Spleen (tissue), 11 donors: ENCODE data around the gene DNHD1. TPM values are rescaled to one million over a fixed set of nuclear protein-coding genes. Genes with fewer than 3 reads are reported as not detected.

Source experiments
- DNase-seq: peaks from one replicate; pipeline ENCODE4 v3.0.0-alpha.2; 2020
- H3K27ac ChIP-seq, 8 donors: fragments of 200-600 bp; sonication (generic) in 7 of 8; 1 replicate in 4 of 8; 2 replicates in 4 of 8; pipeline versions ENCODE4 v1.5.0 to v1.8.0; 2016 to 2021; ENCODE audit warnings: inconsistent platforms in 4 of 8, mild to moderate bottlenecking in 4 of 8, moderate library complexity in 1 of 8
- H3K27me3 ChIP-seq, 7 donors: fragments of 200-600 bp; sonication (generic) in 6 of 7; replicated peaks in 1 of 7; 1 replicate in 4 of 7; 2 replicates in 3 of 7; pipeline versions ENCODE4 v1.5.0 to v1.8.0; 2016 to 2021; ENCODE audit warnings: inconsistent platforms in 3 of 7, mild to moderate bottlenecking in 1 of 7
- H3K36me3 ChIP-seq, 6 donors: fragments of 200-600 bp; sonication (generic) in 5 of 6; 1 replicate in 4 of 6; 2 replicates in 2 of 6; pipeline versions ENCODE4 v1.5.0 to v1.8.0; 2016 to 2021; ENCODE audit warnings: inconsistent platforms in 2 of 6
- H3K4me1 ChIP-seq, 6 donors: fragments of 200-600 bp; sonication (generic) in 5 of 6; 1 replicate in 3 of 6; 2 replicates in 3 of 6; pipeline versions ENCODE4 v1.5.0 to v1.8.0; 2016 to 2021; ENCODE audit warnings: inconsistent platforms in 3 of 6
- H3K4me3 ChIP-seq, 8 donors: fragments of 200-600 bp; sonication (generic) in 7 of 8; 1 replicate in 4 of 8; 2 replicates in 4 of 8; pipeline versions ENCODE4 v1.5.0 to v1.8.0; 2016 to 2021; ENCODE audit warnings: inconsistent platforms in 4 of 8, mild to moderate bottlenecking in 4 of 8, moderate library complexity in 2 of 8
- H3K9me3 ChIP-seq, 8 donors: fragments of 200-600 bp; sonication (generic) in 7 of 8; 1 replicate in 4 of 8; 2 replicates in 4 of 8; pipeline versions ENCODE4 v1.5.0 to v1.8.0; 2016 to 2021; ENCODE audit warnings: inconsistent platforms in 4 of 8
- CTCF ChIP-seq, 11 experiments: fragments of 200-600 bp in 7 of 11; fragments of 450-650 bp in 4 of 11; sonication (generic) in 4 of 11; IDR thresholded peaks in 8 of 11; conservative IDR thresholded peaks in 3 of 11; 1 replicate in 7 of 11; 2 replicates in 4 of 11; pipeline versions ENCODE4 v1.4.0 to v1.8.0; 2016 to 2021; ENCODE audit warnings: antibody characterized with exemption in 11 of 11, inconsistent platforms in 4 of 11, mild to moderate bottlenecking in 1 of 11
- POLR2A ChIP-seq, 3 donors: fragments of 450-650 bp; IDR thresholded peaks; one replicate each; pipeline ENCODE4 v1.5.1; 2017; ENCODE audit warnings: antibody characterized with exemption in 3 of 3, mild to moderate bottlenecking in 1 of 3
- POLR2AphosphoS5 ChIP-seq, 3 donors: sonication (generic); formaldehyde crosslinking; IDR thresholded peaks; one replicate each; pipeline ENCODE4 v1.5.1; 2017; ENCODE audit warnings: antibody characterized with exemption in 3 of 3
- WGBS, 5 donors: extraction: QIAGEN DNeasy Blood & Tissue Kit in 3 of 5; methylation state at CpG; one replicate each; pipeline versions ENCODE4 v1.1.5 to v1.1.7; 2013 to 2018; 5-methylcytosine and 5-hydroxymethylcytosine counted together
- intact Hi-C: fragments of 100-400 bp; cut with DNase I; formaldehyde crosslinking; loops from one replicate; pipeline ENCODE4 v1.15.0; 2023; ENCODE audit warnings: low total_unique reads
- polyA plus RNA-seq, 3 donors: library from polyadenylated mRNA; stranded (reverse); fragments of 200-250 nt; gene quantifications; one replicate each; pipeline ENCODE4 v1.2.1, GENCODE V29; 2013
- total RNA-seq, 7 donors: library from RNA; depleted of rRNA in 3 of 7; stranded (reverse); fragments of >200 nt in 3 of 7; fragmentation: NEBNext Ultra II Directional in 4 of 7; extraction: Animal tissue kit (Norgen Biotek cat#: 25700) in 4 of 7; gene quantifications; one replicate each; pipeline versions ENCODE4 v1.1.0 to v1.2.1, GENCODE V29; 2016 to 2021
- donor health status: healthy with polysubstance abuse.
- donor health status: DM: no; HTN: no; CAD: no; lungs with moderate emphysema.
- donor health status: DM: no; HTN: no; CAD: no.
- donor health status: Bipolar disorder and iron deficiency.
- donor health status: healthy.
- donor health status: DM: no; HTN: no; CAD: no.
- donor health status: DM: yes; HTN: yes; CAD: no.

Gene DNHD1
- total and polyA plus RNA-seq, 10 donors: 6.0 to 40.7 (median 25.8) TPM

DNA sequence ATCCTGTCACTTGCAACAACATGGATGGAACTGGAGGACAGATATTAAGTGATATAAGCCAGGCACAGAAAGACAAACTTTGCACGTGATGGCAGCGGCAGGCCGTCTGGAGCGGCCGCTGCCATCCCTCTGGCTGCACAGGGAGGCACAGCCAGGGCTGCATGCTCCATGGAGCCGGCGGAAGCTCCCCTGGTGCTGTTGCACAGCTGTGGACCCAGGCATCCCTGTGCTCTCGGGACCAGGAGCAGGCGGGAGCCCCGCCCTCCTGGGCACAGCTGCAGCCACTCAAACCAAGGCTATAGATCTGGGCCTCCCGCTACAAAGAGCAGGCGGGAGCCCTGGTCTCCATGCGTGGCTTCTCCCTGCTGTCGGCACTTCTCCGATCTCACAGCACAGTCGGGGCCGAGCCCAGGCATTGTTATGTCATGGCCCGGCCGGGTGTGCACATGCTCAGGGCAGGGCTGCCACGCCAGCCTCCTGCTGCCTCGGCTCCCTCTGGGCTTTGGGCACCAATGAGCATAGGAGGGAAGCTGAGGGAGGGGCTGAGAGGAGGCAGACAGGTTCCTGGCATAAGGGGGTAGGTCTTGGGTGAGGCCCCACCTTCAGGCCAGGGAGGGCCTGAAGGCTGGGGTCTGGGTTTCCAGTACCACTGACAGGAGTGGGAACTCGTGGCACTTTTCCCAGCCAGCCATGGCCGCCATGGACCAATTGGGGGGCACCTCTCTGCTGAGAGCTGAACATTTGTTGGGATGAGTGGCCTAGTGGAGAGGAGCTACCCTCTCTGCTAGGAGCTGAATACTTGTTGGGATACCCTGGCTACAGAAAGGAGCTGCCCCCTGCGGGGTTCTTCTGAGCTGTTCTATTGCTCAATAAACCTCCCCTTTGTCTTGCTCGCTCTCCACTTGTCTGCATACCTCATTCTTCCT lies 89.6 kb downstream of the DNHD1 start:
- Histone ChIP-seq H3K27me3 (no peaks in the 10 kb centered on the region), H3K27ac (no peak overlapping the region), H3K9me3 (peaks cover 0 to 34% (median 28%) of the 10 kb centered on the region in 8 donors), H3K36me3 (peaks cover 0 to 30% (median 0%) of the 10 kb centered on the region in 6 donors), H3K4me3 (no peak overlapping the region), H3K4me1 (no peaks in the 10 kb centered on the region)
- no peak for TF ChIP-seq CTCF (IDR thresholded peaks at IDR 0.05 in 8 of 11, conservative IDR thresholded peaks at IDR 0.05 in 3 of 11)
- peak in 1 of 3 donors; percentile 51 for TF ChIP-seq POLR2AphosphoS5 (IDR thresholded peaks at IDR 0.05)
- no peak for DNase-seq
- intact Hi-C loops: no loop called here
- 90 to 95% (median 92%) methylated on average over 14 to 25 of the region's 25 CpGs for WGBS, 5 donors

DNA sequence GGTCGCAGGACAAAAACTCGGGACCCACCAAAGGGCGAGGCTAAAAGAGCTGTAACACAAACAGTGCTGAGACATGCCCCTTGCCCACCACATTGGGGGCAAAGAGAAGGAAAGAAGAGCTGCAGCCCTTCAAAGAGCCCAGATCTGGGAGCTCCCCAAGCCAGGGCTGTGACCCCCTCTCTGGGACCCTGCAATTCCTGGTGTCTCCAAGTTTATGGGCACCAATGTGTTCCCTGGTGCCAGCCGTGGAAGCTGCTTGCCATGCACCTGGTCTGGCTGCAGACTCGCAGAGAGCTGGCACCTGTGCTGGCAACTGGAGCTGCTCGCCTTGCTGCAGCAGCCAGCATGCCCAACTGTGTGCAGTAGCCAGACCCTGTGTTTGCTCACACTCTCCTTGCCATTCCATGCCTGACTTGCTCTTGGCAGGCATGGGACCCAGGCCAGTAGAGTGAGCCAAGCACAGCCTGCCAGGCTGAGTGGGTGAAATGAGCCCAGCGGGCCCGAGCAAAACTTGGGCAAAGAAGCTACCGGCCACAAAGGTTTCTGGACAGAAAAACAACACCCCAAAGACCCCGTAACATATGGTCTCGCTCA lies 90.4 kb downstream of the DNHD1 start:
- WGBS, 5 donors: 96 to 99% (median 97%) methylated on average over 11 of the region's 11 CpGs
- no peaks in the 10 kb centered on the region for H3K27me3 ChIP-seq
- peaks cover 0 to 38% (median 2%) of the 10 kb centered on the region in 6 donors for H3K36me3 ChIP-seq
- no peak for DNase-seq
- intact Hi-C loops: no loop called here
- peaks cover 0 to 26% (median 23%) of the 10 kb centered on the region in 8 donors for H3K9me3 ChIP-seq
- H3K4me3 ChIP-seq: no peak overlapping the region
- H3K4me1 ChIP-seq: no peaks in the 10 kb centered on the region
- no peak for TF ChIP-seq POLR2A (IDR thresholded peaks at IDR 0.05)
- TF ChIP-seq CTCF (IDR thresholded peaks at IDR 0.05 in 8 of 11, conservative IDR thresholded peaks at IDR 0.05 in 3 of 11): no peak
- no peak for TF ChIP-seq POLR2AphosphoS5 (IDR thresholded peaks at IDR 0.05)
- H3K27ac ChIP-seq: no peak overlapping the region

- Histone ChIP-seq H3K9me3 (peaks cover 0 to 21% (median 19%) of the 10 kb centered on the region in 8 donors), H3K4me3 (no peak overlapping the region), H3K4me1 (no peaks in the 10 kb centered on the region), H3K27me3 (no peaks in the 10 kb centered on the region), H3K36me3 (peaks cover 0 to 43% (median 7%) of the 10 kb centered on the region in 6 donors), H3K27ac (no peak overlapping the region)
- TF ChIP-seq POLR2A (IDR thresholded peaks at IDR 0.05) (no peak), CTCF (IDR thresholded peaks at IDR 0.05 in 8 of 11, conservative IDR thresholded peaks at IDR 0.05 in 3 of 11) (no peak), POLR2AphosphoS5 (IDR thresholded peaks at IDR 0.05) (no peak)
- no peak for DNase-seq
- intact Hi-C loops: no loop called here
- 94 to 100% (median 96%) methylated on average over 1 of the region's 1 CpG for WGBS, 5 donors
Measured at GRCh38 chr11:6588018-6588417, 90.9 kb downstream of the DNHD1 start.
